Iris pigment epithelial cell (primary cell): Measurements from ENCODE around the gene TMEM225B.
"Not testable (repeated sequence)": the region's sequence is repeated elsewhere in the genome, so short reads cannot be mapped to it uniquely, and the experiment has no call there.

ENCODE experiments used
- DNase-seq: peaks from one replicate; pipeline ENCODE4 v3.0.0-alpha.2; 2011; ENCODE audit warnings: low read depth

The TMEM225B gene

DNA sequence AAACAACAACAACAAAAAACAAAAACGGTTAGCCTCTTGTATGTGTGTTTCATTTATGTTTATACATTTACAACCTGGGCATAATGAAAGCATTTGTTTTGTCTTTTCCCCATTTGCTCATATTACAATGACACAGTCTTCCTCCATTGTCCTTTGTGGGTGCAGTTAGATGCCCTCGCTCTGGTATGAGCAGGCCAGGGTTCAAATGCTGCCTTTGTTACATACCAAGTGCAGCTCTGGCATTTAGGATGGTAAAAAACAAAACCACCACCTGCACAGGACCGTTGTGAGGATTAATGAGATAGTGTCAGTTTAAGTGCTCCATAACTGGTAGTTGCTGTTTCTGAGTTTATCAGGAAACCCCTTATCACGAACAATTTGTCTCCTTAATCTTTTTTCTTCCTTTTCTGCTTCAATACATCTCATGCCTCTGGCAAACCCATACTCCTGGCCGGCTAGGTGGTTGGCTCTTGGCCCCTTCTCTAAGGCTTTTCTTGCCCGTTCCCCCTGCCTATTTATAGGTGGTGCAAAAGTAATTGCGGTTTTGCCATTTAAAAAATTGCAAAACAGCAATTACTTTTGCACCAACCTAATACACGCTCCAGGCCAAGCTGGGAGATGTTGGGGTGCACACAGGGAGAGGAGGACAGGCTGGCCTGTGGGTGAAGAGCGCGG is 18.6 kb upstream of the TMEM225B start:
- no peak for DNase-seq

GRCh38 chr7:99579956-99580777 is 17.9 kb upstream of the TMEM225B start:
- DNase-seq: no peak

- DNase-seq: not testable (repeated sequence)
These were observed 17.2 kb upstream of the TMEM225B start for GRCh38 chr7:99580778-99581332.

- DNase-seq: no peak
These were observed 9.2 kb upstream of the TMEM225B start for GRCh38 chr7:99588868-99589267.

- DNase-seq: no peak
These were observed 2.9 kb upstream of the TMEM225B start for GRCh38 chr7:99594948-99595745.

DNA sequence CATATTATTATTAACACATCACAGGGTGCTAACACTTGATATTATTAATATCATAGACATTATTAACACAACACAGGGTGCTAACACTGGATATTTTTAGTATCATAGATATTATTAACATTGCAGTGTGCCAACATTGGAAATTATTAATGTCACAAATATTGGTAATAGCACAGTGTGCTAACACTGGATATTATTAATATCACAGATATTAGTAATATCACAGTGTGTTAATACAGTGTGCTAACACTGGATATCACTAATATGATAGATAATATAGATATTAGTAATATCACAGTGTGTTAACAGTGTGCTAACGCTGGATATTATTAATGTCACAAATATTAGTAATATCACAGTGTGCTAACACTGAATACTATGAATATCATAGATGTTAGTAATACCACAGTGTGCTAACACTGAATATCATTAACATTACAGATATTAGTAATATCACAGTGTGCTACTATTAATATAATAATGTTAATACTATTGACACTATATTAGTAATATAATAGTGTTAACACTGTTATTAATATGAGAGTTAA is 1.6 kb upstream of the TMEM225B start:
- no peak for DNase-seq

GRCh38 chr7:99599836-99600235 is 1.8 kb downstream of the TMEM225B start:
- DNase-seq: no peak

DNA sequence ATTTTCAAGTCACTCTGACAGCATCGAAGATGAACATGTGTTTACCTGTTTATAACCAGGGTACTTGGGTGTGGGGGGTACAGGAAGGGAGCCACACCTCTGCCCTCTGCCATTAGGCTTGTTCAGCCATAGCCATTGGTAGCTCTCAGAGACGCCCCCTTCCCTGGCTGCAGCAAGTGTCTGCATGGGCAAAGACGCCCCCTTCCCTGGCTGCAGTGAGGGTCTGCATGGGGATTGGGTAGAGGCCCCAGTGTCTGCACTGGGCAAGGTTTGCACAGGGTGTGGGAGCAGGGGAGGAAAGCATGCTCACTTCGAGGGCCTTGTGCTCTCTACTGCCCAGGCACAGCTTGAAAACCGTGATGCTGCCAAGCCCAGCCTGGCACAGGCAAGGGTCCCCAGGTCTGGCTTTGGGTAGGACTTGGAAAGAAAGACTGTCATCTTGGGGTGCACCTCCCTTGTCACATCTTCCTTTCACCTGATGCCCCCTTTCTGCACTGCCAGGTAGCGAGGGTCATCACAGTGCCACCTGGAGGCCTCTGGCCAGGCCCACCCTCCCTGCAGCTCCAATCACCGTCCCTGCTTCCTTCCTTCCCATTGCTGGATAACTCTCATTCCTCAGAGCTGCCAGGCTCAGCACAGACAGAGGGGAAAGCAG is 3.7 kb downstream of the TMEM225B start:
- DNase-seq: no peak

- DNase-seq: no peak
These were observed 7.5 kb downstream of the TMEM225B start for GRCh38 chr7:99605527-99605926.

DNA sequence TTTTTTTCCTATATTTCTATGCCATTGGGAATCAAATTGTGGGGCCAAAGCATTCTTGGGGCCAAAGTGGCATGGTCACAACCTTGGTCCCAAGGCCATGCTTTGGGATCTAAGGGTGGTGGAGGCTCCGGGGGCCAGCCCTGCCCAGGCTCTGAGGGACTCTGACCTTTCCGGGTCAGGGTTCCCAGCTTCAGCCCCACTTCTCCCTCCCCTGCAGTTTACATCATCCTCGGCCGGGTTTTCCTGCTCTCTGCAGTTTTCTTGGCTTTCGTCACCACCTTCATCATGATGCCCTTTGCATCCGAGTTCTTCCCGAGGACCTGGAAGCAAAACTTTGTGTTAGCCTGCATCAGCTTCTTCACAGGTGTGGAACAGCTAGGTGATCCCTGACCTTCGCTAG is 8.5 kb downstream of the TMEM225B start:
- no peak for DNase-seq

DNA sequence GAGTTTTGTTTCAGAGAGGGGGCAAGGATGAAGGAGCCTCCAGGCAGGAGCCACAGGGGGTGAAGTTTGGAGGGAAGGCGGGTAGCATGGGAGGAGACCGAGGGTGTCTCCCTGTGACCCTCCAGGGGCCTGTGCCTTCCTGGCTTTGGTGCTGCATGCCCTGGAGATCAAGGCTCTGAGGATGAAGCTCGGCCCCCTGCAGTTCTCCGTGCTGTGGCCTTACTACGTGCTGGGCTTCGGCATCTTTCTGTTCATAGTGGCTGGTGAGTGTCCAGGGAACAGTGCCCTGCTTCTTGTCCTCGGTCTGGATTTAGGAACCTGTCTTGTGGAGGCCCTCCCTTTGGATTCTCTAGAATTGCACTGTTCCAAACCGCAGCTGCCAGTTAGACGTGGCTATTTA is 9.5 kb downstream of the TMEM225B start:
- no peak for DNase-seq

GRCh38 chr7:99614495-99614894 is 16.4 kb downstream of the TMEM225B start:
- DNase-seq: no peak

- no peak for DNase-seq
These were observed 17.9 kb downstream of the TMEM225B start for GRCh38 chr7:99615989-99616358.

GRCh38 chr7:99616359-99617191 is 18.5 kb downstream of the TMEM225B start, which contains the start of gene ZSCAN25:
ZSCAN25 (plus strand) TSS chr7:99616946; CDS start chr7:99619607, 2,661 bp downstream.
- DNase-seq: peak; percentile 92

- DNase-seq: no peak
These were observed 19.2 kb downstream of the TMEM225B start for GRCh38 chr7:99617192-99617781.

DNA sequence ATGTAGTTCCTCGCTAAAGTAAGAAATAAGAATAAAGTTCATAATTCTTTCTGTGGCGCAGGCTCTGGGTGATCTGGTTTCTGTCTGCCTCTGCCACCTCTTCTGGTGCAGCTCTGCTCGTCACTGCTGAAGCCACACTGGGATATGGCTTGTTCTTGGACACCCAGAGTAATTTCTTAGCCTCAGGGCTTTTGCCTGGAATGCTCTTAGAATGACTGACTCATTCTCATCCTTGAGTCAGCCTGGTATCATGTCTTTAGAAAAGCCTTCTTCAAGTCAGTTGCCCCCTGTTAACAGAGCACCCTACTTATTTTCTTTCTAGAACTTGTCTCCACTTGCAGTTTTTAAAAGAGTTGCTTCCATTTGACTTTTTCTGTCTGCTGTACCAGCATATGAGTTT is 20.7 kb downstream of the TMEM225B start:
- DNase-seq: peak; percentile 68

GRCh38 chr7:99619571-99620130 is 21.6 kb downstream of the TMEM225B start:
- no peak for DNase-seq

DNA sequence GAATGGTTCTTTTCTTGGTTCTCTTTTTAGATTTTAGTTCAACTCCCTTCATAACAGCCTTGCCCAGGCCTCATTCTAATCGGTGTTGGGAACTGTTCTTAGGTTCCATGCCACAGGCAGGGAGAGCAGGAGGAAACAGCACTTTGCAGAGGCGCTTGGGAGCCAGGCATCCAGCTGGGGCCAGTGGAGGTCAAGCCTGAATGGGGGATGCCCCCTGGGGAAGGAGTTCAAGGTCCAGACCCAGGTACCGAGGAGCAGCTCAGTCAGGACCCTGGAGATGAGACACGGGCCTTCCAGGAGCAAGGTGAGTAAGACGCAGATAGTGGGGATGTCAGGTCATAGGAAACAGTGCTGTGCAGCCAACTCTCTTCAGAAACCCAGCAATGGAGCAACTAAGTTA is 23.2 kb downstream of the TMEM225B start:
- no peak for DNase-seq

GRCh38 chr7:99622596-99622995 is 24.5 kb downstream of the TMEM225B start:
- DNase-seq: no peak
